ENCODE data around the gene GID4.

Gene GID4

DNA sequence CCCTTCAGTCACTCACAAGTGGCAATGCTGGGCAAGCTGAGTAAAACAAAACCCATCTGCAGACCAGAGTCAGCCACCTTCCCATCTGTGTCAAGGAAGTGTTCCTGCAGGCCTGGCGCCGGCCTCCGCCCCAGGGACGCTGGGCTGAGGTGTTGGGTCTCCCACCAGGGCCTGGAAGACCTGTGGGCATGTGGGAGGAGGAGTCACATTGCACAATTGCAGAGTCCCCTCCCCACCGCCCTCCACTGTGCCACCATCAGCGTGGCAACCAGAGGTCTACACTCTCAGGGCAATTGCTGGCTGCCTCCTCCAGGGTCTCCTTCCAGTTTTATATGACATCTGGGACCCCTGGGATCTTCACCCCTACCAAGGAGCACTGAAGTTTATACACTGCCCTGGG, 66.4 kb downstream of the GID4 start:
- no peak for DNase-seq

DNA sequence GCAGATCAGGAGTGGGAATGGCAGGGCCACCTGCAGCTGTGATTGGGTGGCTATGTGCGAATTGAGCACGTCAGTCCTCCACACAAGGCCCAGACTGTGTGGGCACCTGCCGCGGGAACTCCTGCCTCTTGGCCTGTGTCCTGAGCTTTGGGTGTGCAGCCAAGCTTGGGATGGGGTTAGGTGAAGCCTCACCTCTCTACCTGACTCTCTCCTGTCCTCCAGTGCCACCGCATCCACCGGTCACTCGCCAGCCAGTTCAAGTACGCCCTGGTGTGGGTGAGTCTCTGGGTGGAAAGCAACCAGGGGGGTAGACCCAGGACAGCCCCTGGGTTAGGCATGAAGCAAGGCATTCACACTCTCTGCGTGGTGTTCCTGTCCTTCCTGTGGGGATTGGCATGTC, 67.0 kb downstream of the GID4 start:
- DNase-seq, result no peak

DNA sequence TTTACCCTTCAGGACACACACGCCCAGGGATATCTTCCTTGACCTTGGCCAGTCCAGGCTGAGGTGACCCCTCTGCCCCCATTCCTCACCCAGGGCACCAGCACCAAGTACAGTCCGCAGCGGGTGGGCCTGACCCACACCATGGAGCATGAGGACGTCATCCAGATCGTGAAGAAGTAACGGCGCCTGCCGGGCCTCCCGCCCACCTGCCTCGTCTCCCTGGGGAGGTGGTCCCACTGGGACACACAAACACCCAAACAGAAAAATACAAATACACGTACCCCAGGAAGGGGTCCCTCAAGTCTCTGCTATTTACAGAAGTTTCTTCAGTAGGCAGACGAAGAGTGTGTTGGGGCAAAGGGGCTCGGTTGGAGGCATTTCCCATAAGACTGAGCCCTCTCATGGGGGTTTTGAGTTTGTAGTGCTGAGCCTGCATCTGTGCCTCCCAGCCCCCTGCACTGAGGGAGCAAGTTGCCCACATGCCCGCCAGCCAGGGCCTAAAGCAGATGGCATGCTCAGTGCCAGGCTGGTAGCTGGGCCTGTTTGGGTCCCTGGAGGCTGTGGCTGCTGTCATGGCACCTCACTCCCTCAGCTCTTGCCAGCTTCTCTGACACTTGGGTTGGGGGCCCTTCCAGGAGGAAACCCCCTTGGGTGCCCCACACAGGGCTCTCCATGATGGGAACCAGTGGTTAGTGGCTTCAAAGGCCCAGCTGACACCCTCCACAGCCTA, 68.0 kb downstream of the GID4 start:
- no peak for DNase-seq

DNA sequence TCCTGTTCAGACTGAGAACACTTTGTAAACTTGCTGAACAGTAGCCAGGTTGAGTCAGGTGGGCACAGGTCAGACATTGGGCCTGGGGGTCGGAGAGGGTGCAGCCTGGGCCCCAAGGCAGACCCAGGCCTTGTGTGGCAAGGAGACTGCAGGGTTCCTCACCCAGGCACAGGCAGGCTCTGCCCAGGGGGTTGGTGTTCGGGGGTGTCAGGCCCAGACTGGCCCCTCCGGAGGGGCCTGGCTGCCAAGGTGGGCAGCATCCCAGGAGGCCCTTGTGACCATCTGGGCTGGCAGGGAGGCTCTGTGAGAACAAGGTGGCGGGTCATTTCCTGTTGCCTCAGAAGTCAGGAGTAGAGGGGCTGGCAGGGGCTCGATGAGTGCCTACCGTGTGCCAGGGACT, 68.8 kb downstream of the GID4 start:
- no peak for DNase-seq

DNA sequence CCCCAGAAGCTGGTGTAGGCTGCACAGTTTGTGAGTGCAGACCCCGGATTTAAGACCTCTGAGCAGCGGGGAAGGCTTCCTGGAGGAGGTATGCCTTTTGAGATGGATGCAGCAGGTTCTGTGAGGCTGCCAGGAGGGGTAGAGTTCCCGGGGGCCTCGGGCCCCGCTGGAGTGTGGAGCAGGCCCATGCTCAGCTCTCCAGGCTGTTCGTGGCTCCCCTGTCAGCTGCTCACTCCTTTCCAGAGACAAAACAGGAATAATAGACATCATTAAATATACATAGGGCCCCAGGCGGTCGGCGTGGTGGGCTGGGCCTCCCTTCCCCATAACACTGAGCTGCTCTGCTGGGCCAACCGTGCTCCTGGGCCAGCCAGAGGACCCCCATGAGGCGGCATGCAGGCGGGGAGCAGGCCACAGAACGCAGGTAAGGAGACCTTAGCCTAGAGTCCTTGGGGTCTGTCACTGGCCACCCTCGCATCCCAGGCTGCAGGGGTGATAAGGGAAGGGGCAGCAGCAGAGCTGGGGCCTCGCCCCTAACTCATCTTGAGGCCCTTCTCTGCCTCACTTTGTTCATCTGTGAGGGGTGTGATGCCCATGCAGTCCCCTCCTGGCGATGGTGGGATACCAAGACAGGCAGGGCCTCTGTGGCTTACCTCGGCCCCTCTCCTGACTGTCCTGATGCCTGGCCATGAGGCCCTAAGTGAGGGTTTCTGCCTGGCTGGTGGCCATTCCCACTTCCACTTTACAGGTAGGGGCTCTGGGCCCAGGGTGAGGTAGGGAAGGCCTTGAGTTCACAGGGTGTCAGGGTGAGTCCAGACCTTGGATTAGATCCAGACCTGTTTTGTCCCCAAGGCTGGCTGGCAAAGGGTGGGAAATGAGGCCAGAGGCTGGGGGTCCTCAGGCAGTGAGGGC, 69.4 kb downstream of the GID4 start, which contains the start of gene MYO15A:
Gene MYO15A, plus strand, starts transcription at position 356 of the 912 bp plus-strand sequence. CDS start 10,045 bp downstream, outside the sequence.
- no peak for DNase-seq

DNA sequence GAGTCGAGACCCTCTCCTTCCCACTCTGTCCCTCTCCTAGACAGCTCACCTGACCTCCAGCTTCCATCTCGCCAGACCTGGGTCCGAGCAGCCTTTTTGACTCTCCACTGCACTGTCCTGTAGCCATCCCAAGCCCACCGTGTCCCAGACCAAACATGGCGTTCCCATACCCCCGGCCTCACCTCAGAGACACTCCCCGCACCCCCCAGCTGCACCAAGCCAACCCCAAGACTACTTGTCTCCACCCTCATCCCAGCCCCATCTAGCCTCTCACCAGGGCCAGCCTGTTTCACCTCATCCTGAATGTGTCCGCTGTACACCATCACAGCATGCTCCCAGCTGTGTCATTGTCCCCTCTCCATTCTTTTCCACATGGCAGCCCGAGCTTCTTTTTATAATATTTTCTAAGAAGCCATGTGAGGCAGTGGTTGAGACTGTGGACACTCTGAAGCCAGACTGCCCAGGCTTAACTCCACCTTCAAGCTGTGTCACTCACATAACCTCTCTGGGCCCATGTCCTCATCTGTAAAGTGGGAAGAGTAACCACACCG, 70.8 kb downstream of the GID4 start:
- DNase-seq, result no peak

DNA sequence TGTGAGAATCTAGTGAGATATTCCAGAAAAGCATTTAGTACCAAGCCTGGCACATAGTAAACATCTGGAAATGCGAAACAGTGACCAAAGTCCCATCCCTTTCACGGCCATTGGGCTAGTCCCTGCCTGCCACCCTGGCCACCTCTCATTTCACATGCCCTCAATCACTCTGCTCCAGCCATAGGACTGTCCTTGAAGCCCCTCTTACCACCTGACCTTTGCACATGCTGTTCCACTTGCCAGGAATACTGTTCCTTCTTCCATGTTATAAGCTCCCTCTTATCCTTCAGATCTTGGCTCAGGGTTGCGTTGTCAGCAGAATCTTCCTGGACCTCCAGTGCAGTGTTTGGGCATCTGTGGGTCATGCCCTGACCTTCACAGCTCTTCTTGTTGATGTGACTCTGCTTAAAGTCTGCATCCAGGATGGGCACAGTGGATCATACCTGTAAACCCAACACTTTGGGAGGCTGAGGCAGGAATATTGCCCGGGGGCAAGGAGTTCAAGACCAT, 71.5 kb downstream of the GID4 start:
- DNase-seq, result no peak

DNA sequence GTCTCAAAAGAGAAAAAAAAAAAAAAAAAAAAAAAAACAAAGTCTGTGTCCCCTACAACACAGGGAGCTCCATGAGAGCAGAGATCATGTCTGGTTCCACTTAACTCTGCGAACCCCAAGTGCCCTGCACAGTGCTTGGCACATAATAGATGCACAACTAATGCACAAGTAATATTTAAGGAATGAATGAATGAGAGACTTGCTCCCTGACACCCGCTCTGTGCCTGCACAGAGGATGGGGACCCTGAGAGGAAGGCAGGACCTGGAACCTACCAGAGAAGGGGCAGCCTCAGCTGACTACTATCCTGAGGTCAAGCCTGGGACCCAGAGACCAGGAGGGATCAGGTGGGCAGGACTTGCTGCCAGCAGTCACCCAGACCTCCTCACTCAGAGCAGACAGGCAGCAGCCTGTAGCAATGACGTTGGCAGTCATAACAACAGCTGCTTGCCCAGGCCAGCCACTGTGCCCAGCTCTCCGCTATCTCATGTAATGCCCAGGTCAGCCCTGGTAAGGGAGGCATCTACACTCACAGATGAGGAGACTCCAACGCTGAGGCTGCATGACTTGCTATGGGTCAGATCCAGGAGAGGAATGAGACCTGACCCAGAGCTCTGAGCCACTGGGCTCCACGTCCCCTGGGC, 72.2 kb downstream of the GID4 start:
- no peak for DNase-seq

DNA sequence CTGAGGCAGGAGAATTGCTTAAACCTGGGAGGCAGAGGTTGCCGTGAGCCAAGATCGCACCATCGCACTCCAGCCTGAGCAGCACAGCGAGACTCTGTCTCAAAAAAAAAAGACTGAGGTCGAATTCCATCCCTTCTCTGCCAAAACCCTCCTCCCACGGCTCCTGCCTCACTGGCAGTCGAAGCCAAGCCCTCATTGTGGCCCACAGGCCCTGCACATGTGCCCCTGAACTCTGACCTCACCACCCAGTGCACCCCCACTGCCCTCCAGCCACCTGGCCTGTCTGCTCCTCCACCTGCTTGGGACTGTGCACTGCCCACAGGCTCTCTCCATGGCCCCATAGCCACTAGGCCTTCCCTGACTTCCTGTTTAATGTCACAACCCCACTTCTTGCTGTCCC, 76.3 kb downstream of the GID4 start:
- DNase-seq, result no peak

DNA sequence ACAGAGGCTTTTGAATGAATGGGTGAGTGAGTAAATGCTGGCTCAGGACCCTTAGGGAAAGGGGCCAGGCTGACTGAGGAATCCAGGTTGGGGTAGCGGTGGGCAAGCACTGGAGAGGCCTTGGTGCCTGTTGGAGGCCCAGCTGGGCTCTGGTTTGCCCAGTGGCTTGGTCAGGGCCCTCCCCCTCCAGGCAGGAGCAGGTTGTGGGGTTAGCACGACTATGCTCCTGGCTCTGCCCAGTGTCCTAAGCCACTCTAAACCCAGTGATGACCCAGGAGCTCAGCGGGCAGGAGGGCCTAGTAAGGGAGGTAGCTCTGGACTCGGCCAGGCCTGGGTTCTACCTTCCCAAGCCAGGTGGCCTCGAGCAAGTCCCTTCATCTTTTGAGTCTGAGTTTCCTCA, 76.9 kb downstream of the GID4 start:
- DNase-seq, result no peak

DNA sequence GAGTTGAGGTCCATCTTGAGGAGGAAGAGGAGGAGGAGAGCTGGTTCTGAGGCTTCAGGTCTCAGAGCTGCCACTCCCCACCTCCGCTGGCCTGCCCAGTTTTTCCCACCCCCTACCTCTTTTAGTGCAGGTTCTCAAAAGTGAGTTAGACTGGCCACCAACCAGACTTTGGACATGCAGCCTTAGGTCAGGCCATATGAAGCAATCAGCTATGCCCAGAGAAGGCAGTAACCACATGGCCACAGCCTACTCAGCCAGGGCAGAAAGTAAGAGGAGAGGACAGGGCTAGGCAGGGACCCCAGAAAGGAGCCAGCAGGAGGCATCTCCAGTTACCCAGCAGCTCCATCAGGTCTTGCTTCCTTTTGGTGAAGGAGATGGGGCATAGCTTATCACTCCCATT, 78.3 kb downstream of the GID4 start:
- no peak for DNase-seq
